ENCODE results near the gene PLXNA4. TPM values are rescaled to one million over a fixed set of nuclear protein-coding genes. Genes with fewer than 3 reads are reported as not detected.

PLXNA4 gene
- total RNA-seq, 3 donors from 2014 or later = 0.08 to 0.38 (median 0.08) TPM

GRCh38 chr7:132280335-132280734 is 295.9 kb downstream of the PLXNA4 start:
- no peak overlapping the region for H3K4me3 Mint-ChIP-seq
- H3K36me3 Mint-ChIP-seq (ENCODE audit: insufficient read depth) = no peaks in the 10 kb centered on the region
- H3K27me3 Mint-ChIP-seq (ENCODE audit: low read depth) = peaks cover 7% of the 10 kb centered on the region
- H3K9me3 Mint-ChIP-seq = no peaks in the 10 kb centered on the region
- H3K4me1 Mint-ChIP-seq (ENCODE audit: low read depth) = no peaks in the 10 kb centered on the region
- ATAC-seq = no peak
- DNase-seq = no peak

GRCh38 chr7:132279718-132280117 is 296.6 kb downstream of the PLXNA4 start:
- peaks cover 7% of the 10 kb centered on the region for H3K27me3 Mint-ChIP-seq (ENCODE audit: low read depth)

GRCh38 chr7:132276976-132277725 is 299.1 kb downstream of the PLXNA4 start:
- no peak for ATAC-seq
- no peak for DNase-seq

More at GRCh38 chr7:132279718-132280117, 296.6 kb downstream of the PLXNA4 start:
- Mint-ChIP-seq H3K36me3 (ENCODE audit: insufficient read depth) (no peaks in the 10 kb centered on the region), H3K9me3 (no peaks in the 10 kb centered on the region), H3K4me3 (no peak overlapping the region), H3K4me1 (ENCODE audit: low read depth) (no peaks in the 10 kb centered on the region)
- DNase-seq (no peak), ATAC-seq (no peak)

GRCh38 chr7:132276234-132276630 is 300.0 kb downstream of the PLXNA4 start:
- DNase-seq = no peak
- Mint-ChIP-seq H3K9me3 (no peaks in the 10 kb centered on the region), H3K36me3 (ENCODE audit: insufficient read depth) (no peaks in the 10 kb centered on the region), H3K4me1 (ENCODE audit: low read depth) (no peaks in the 10 kb centered on the region), H3K4me3 (no peak overlapping the region), H3K27me3 (ENCODE audit: low read depth) (peaks cover 7% of the 10 kb centered on the region)
- ATAC-seq = no peak

More at GRCh38 chr7:132276976-132277725, 299.1 kb downstream of the PLXNA4 start:
- Mint-ChIP-seq H3K4me1 (ENCODE audit: low read depth) (no peaks in the 10 kb centered on the region), H3K4me3 (no peak overlapping the region), H3K36me3 (ENCODE audit: insufficient read depth) (no peaks in the 10 kb centered on the region), H3K27me3 (ENCODE audit: low read depth) (peaks cover 7% of the 10 kb centered on the region), H3K9me3 (no peaks in the 10 kb centered on the region)

- no peaks in the 10 kb centered on the region for H3K36me3 Mint-ChIP-seq (ENCODE audit: insufficient read depth)
- peaks cover 7% of the 10 kb centered on the region for H3K27me3 Mint-ChIP-seq (ENCODE audit: low read depth)
- no peak for ATAC-seq
- no peak for DNase-seq
- H3K4me1 Mint-ChIP-seq (ENCODE audit: low read depth) = no peaks in the 10 kb centered on the region
- no peak overlapping the region for H3K4me3 Mint-ChIP-seq
- H3K9me3 Mint-ChIP-seq = no peaks in the 10 kb centered on the region
Observed at GRCh38 chr7:132275416-132276233, 300.6 kb downstream of the PLXNA4 start.

GRCh38 chr7:132272763-132273371 is 303.4 kb downstream of the PLXNA4 start:
- no peaks in the 10 kb centered on the region for H3K36me3 Mint-ChIP-seq (ENCODE audit: insufficient read depth)
- no peak for ATAC-seq
- no peaks in the 10 kb centered on the region for H3K4me1 Mint-ChIP-seq (ENCODE audit: low read depth)
- peaks cover 10% of the 10 kb centered on the region for H3K27me3 Mint-ChIP-seq (ENCODE audit: low read depth)
- no peaks in the 10 kb centered on the region for H3K9me3 Mint-ChIP-seq
- DNase-seq = no peak
- no peak overlapping the region for H3K4me3 Mint-ChIP-seq

- no peaks in the 10 kb centered on the region for H3K9me3 Mint-ChIP-seq
- no peak overlapping the region for H3K4me3 Mint-ChIP-seq
Observed at GRCh38 chr7:132270517-132270916, 305.8 kb downstream of the PLXNA4 start.

GRCh38 chr7:132269718-132270117 is 306.6 kb downstream of the PLXNA4 start:
- H3K36me3 Mint-ChIP-seq (ENCODE audit: insufficient read depth) = no peaks in the 10 kb centered on the region
- peaks cover 3% of the 10 kb centered on the region for H3K27me3 Mint-ChIP-seq (ENCODE audit: low read depth)
- no peak overlapping the region for H3K4me3 Mint-ChIP-seq
- no peaks in the 10 kb centered on the region for H3K9me3 Mint-ChIP-seq
- H3K4me1 Mint-ChIP-seq (ENCODE audit: low read depth) = no peaks in the 10 kb centered on the region
- DNase-seq = no peak
- no peak for ATAC-seq

More at GRCh38 chr7:132270517-132270916, 305.8 kb downstream of the PLXNA4 start:
- DNase-seq (no peak), ATAC-seq (no peak)
- Mint-ChIP-seq H3K4me1 (ENCODE audit: low read depth) (no peaks in the 10 kb centered on the region), H3K36me3 (ENCODE audit: insufficient read depth) (no peaks in the 10 kb centered on the region), H3K27me3 (ENCODE audit: low read depth) (peaks cover 3% of the 10 kb centered on the region)

- ATAC-seq (no peak), DNase-seq (no peak)
- Mint-ChIP-seq H3K27me3 (ENCODE audit: low read depth) (no peaks in the 10 kb centered on the region), H3K4me3 (no peak overlapping the region), H3K4me1 (ENCODE audit: low read depth) (no peaks in the 10 kb centered on the region), H3K36me3 (ENCODE audit: insufficient read depth) (no peaks in the 10 kb centered on the region), H3K9me3 (no peaks in the 10 kb centered on the region)
Observed at GRCh38 chr7:132263151-132263550, 313.1 kb downstream of the PLXNA4 start.

GRCh38 chr7:132262160-132262470 is 314.2 kb downstream of the PLXNA4 start:
- Mint-ChIP-seq H3K4me3 (no peak overlapping the region), H3K4me1 (ENCODE audit: low read depth) (no peaks in the 10 kb centered on the region), H3K9me3 (no peaks in the 10 kb centered on the region), H3K36me3 (ENCODE audit: insufficient read depth) (no peaks in the 10 kb centered on the region), H3K27me3 (ENCODE audit: low read depth) (no peaks in the 10 kb centered on the region)
- DNase-seq (no peak), ATAC-seq (no peak)

GRCh38 chr7:132261327-132262159 is 314.7 kb downstream of the PLXNA4 start:
- H3K27me3 Mint-ChIP-seq (ENCODE audit: low read depth) = no peaks in the 10 kb centered on the region
- H3K4me3 Mint-ChIP-seq = no peak overlapping the region
- no peak for ATAC-seq

GRCh38 chr7:132258231-132258630 is 318.0 kb downstream of the PLXNA4 start:
- no peaks in the 10 kb centered on the region for H3K36me3 Mint-ChIP-seq (ENCODE audit: insufficient read depth)
- ATAC-seq = no peak
- no peaks in the 10 kb centered on the region for H3K4me1 Mint-ChIP-seq (ENCODE audit: low read depth)
- H3K9me3 Mint-ChIP-seq = no peaks in the 10 kb centered on the region
- no peak for DNase-seq
- no peak overlapping the region for H3K4me3 Mint-ChIP-seq
- peaks cover 4% of the 10 kb centered on the region for H3K27me3 Mint-ChIP-seq (ENCODE audit: low read depth)

More at GRCh38 chr7:132261327-132262159, 314.7 kb downstream of the PLXNA4 start:
- Mint-ChIP-seq H3K9me3 (no peaks in the 10 kb centered on the region), H3K4me1 (ENCODE audit: low read depth) (no peaks in the 10 kb centered on the region), H3K36me3 (ENCODE audit: insufficient read depth) (no peaks in the 10 kb centered on the region)
- DNase-seq = no peak

GRCh38 chr7:132257253-132257652 is 319.0 kb downstream of the PLXNA4 start:
- Mint-ChIP-seq H3K9me3 (no peaks in the 10 kb centered on the region), H3K4me1 (ENCODE audit: low read depth) (no peaks in the 10 kb centered on the region), H3K4me3 (no peak overlapping the region), H3K36me3 (ENCODE audit: insufficient read depth) (no peaks in the 10 kb centered on the region), H3K27me3 (ENCODE audit: low read depth) (peaks cover 4% of the 10 kb centered on the region)
- ATAC-seq (no peak), DNase-seq (no peak)

GRCh38 chr7:132256721-132257212 is 319.5 kb downstream of the PLXNA4 start:
- no peaks in the 10 kb centered on the region for H3K4me1 Mint-ChIP-seq (ENCODE audit: low read depth)
- DNase-seq (no peak), ATAC-seq (no peak)
- H3K9me3 Mint-ChIP-seq = no peaks in the 10 kb centered on the region
- no peak overlapping the region for H3K4me3 Mint-ChIP-seq
- no peaks in the 10 kb centered on the region for H3K36me3 Mint-ChIP-seq (ENCODE audit: insufficient read depth)
- H3K27me3 Mint-ChIP-seq (ENCODE audit: low read depth) = peaks cover 4% of the 10 kb centered on the region
